Esophagus squamous epithelium (tissue), 5 donors: ENCODE measurements around the gene KIF1A. TPM values are rescaled to one million over a fixed set of nuclear protein-coding genes. Genes with fewer than 3 reads are reported as not detected.

Experiments
- DNase-seq: peaks from one replicate; lab custom pipeline; 2025; lab: John Stamatoyannopoulos, UW
- H3K27ac ChIP-seq, 4 donors: fragments of 200-600 bp; sonication (generic); one replicate each; pipeline ENCODE4 v1.5.1; 2016 to 2019; ENCODE audit warnings: mild to moderate bottlenecking in 1 of 4
- H3K27me3 ChIP-seq, 4 donors: fragments of 200-600 bp; sonication (generic); 1 replicate in 3 of 4; 2 replicates in 1 of 4; pipeline versions ENCODE4 v1.5.1 to v1.6.0; 2017 to 2021; ENCODE audit warnings: antibody characterized with exemption in 1 of 4
- H3K36me3 ChIP-seq, 3 donors: fragments of 200-600 bp; sonication (generic); one replicate each; pipeline ENCODE4 v1.5.1; 2016 to 2019
- H3K4me1 ChIP-seq, 3 donors: fragments of 200-600 bp; sonication (generic); one replicate each; pipeline ENCODE4 v1.5.1; 2017 to 2019
- H3K4me3 ChIP-seq, 4 donors: fragments of 200-600 bp; sonication (generic); 1 replicate in 3 of 4; 2 replicates in 1 of 4; pipeline ENCODE4 v1.5.1; 2016 to 2019; ENCODE audit warnings: mild to moderate bottlenecking in 2 of 4, moderate library complexity in 1 of 4
- H3K9me3 ChIP-seq, 3 donors: fragments of 200-600 bp; sonication (generic); one replicate each; pipeline ENCODE4 v1.5.1; 2016 to 2019
- CTCF ChIP-seq, 6 experiments: fragments of 450-650 bp in 4 of 6; fragments of 200-600 bp in 2 of 6; sonication (generic) in 2 of 6; IDR thresholded peaks; one replicate each; pipeline ENCODE4 v1.5.1; 2016 to 2019; ENCODE audit warnings: antibody characterized with exemption in 6 of 6, mild to moderate bottlenecking in 4 of 6, moderate library complexity in 4 of 6
- POLR2A ChIP-seq, 4 donors: fragments of 450-650 bp; IDR thresholded peaks; one replicate each; pipeline ENCODE4 v1.6.1; 2017; ENCODE audit warnings: antibody characterized with exemption in 4 of 4, mild to moderate bottlenecking in 4 of 4, moderate library complexity in 3 of 4
- WGBS, 2 donors: methylation state at CpG; one replicate each; pipeline ENCODE4 v1.1.5; 2018; 5-methylcytosine and 5-hydroxymethylcytosine counted together
- intact Hi-C: fragments of 100-400 bp; cut with DNase I; formaldehyde crosslinking; loops from one replicate; pipeline ENCODE4 v1.15.0; 2022
- total RNA-seq, 4 donors: library from RNA; depleted of rRNA; stranded (reverse); fragments of >200 nt; gene quantifications; one replicate each; pipeline ENCODE4 v1.1.0, GENCODE V29; 2016
- donor health status: DM: yes; HTN: yes; CAD: no.

KIF1A gene
- total RNA-seq, 4 donors from 2014 or later, result 0.15 TPM; not detected in 3

DNA sequence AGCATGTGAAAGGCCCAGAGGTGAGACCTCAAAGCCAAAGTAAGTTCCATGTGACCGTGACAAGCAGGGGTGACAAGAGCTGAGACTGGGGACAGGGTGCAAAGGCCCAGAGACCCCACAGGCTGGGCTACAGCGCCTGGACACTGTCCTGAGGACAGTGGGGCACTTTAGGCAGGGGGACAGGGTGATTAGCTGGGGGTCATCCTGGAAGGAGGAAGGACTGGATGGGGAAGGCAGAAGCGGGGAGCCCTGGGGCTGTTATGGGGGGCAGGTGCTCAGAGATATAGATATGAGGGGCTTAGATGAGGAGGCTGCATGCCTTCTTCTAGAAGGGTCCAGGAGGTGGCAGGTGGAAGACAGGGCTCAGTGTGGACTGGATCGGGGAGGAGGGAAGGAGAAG is 31.5 kb downstream of the KIF1A start:
- no peak for TF ChIP-seq POLR2A (IDR thresholded peaks at IDR 0.05)
- TF ChIP-seq CTCF (IDR thresholded peaks at IDR 0.05), result no peak
- Histone ChIP-seq H3K4me3 (no peak overlapping the region), H3K9me3 (no peaks in the 10 kb centered on the region), H3K27ac (no peak overlapping the region), H3K36me3 (no peaks in the 10 kb centered on the region), H3K27me3 (peaks cover 0 to 52% (median 0%) of the 10 kb centered on the region in 4 donors), H3K4me1 (no peaks in the 10 kb centered on the region)
- intact Hi-C loops, result no loop called here
- 67 to 76% methylated on average over 2 to 3 of the region's 4 CpGs for WGBS, 2 donors
- DNase-seq, result no peak

GRCh38 chr2:240787521-240788472 is 32.2 kb downstream of the KIF1A start:
- H3K36me3 ChIP-seq, result no peaks in the 10 kb centered on the region
- intact Hi-C loops, result no loop called here
- H3K27ac ChIP-seq, result no peak overlapping the region
- H3K27me3 ChIP-seq, result peaks cover 0 to 56% (median 0%) of the 10 kb centered on the region in 4 donors
- H3K4me3 ChIP-seq, result no peak overlapping the region
- no peak for DNase-seq
- H3K4me1 ChIP-seq, result no peaks in the 10 kb centered on the region
- H3K9me3 ChIP-seq, result no peaks in the 10 kb centered on the region
- WGBS, 2 donors, result 53 to 73% methylated on average over 2 to 3 of the region's 23 CpGs
- TF ChIP-seq CTCF (IDR thresholded peaks at IDR 0.05), result no peak
- TF ChIP-seq POLR2A (IDR thresholded peaks at IDR 0.05), result no peak

DNA sequence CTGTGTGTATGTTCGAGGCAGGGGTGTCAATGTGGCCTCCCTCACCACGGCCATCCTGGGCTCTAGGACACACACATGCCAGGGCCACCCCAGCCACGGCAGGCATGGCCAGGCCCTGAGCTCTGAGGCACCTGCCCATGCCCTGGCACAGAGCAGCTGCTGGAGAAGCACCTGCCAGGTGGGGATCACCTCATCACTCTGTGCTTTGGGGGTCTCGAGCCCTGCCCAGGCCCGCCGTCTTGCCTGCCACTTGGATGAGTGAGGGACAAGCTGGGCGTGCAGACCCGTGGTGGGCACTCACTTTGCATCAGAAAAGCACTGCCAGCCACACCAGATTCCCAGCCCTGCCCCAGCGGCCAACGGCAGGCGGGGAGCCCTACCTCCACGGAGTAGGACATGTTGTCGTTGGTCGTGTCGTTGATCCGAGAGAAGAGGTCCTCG is 33.1 kb downstream of the KIF1A start:
- Histone ChIP-seq H3K36me3 (no peaks in the 10 kb centered on the region), H3K4me3 (no peak overlapping the region), H3K4me1 (no peaks in the 10 kb centered on the region), H3K9me3 (no peaks in the 10 kb centered on the region), H3K27me3 (peaks cover 0 to 65% (median 0%) of the 10 kb centered on the region in 4 donors), H3K27ac (no peak overlapping the region)
- DNase-seq, result no peak
- intact Hi-C loops, result no loop called here
- TF ChIP-seq POLR2A (IDR thresholded peaks at IDR 0.05), result no peak
- no peak for TF ChIP-seq CTCF (IDR thresholded peaks at IDR 0.05)
- WGBS, 2 donors, result no CpG with 5 or more reads among the region's 17 CpGs

GRCh38 chr2:240786355-240786841 is 33.6 kb downstream of the KIF1A start:
- Histone ChIP-seq H3K36me3 (no peaks in the 10 kb centered on the region), H3K9me3 (no peaks in the 10 kb centered on the region), H3K27ac (no peak overlapping the region), H3K4me3 (no peak overlapping the region), H3K4me1 (no peaks in the 10 kb centered on the region), H3K27me3 (peaks cover 0 to 68% (median 0%) of the 10 kb centered on the region in 4 donors)
- no peak for DNase-seq
- intact Hi-C loops, result no loop called here
- WGBS, 2 donors, result 87% methylated on average over 3 of the region's 8 CpGs; no CpG with 5 or more reads in 1 of the 2 donors
- TF ChIP-seq POLR2A (IDR thresholded peaks at IDR 0.05) (no peak), CTCF (IDR thresholded peaks at IDR 0.05) (no peak)
